Anterior cingulate cortex (tissue), 58 donors: ENCODE data around the gene KCNK7.
A peak's percentile ranks its signal among the peaks of the same experiment; 100 is the strongest.

Source experiments
- DNase-seq, 58 donors: peaks; one replicate each; lab custom pipeline; 2025; lab: John Stamatoyannopoulos, UW

Gene KCNK7

DNA sequence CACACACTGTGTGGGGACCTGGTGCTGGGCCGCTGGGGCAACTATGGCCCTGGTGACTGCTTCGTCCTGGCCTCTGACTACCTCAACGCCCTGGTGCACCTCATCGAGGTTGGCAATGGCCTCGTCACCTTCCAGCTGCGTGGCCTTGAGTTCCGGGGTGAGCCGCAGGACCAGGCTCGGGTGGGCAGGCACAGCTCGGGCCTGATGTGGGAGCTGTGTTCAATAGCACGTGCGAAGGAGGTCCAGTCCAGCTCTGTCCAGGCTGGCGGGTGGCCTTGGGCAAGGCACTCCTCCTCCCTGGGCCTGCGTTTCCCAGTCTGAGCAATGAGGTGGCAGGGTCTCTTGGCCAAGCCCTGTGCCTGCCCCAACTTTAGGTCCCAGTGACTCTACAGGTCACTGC, 34.0 kb upstream of the KCNK7 start:
- no peak for DNase-seq

DNA sequence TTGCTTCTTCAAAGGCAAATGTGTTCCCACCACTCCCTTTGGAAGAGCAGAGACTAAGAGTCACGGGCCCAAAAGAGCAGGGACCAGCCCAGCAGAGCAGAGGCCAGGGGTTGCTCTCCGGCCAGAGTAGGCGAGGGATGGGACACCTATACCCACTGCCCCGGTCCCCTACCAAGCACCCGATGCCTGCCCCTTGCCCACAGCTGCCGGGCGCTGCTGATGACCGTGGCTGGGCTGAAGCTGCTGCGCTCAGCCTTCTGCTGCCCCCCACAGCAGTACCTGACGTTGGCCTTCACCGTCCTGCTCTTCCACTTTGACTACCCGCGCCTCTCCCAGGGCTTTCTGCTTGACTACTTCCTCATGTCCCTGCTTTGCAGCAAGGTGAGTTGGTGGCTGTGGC, 31.6 kb upstream of the KCNK7 start:
- no peak for DNase-seq

- peak in 52 of 58 donors; percentile 4 to 71 (median 44) for DNase-seq
These were observed 30.2 kb upstream of the KCNK7 start for GRCh38 chr11:65625628-65626342.

DNA sequence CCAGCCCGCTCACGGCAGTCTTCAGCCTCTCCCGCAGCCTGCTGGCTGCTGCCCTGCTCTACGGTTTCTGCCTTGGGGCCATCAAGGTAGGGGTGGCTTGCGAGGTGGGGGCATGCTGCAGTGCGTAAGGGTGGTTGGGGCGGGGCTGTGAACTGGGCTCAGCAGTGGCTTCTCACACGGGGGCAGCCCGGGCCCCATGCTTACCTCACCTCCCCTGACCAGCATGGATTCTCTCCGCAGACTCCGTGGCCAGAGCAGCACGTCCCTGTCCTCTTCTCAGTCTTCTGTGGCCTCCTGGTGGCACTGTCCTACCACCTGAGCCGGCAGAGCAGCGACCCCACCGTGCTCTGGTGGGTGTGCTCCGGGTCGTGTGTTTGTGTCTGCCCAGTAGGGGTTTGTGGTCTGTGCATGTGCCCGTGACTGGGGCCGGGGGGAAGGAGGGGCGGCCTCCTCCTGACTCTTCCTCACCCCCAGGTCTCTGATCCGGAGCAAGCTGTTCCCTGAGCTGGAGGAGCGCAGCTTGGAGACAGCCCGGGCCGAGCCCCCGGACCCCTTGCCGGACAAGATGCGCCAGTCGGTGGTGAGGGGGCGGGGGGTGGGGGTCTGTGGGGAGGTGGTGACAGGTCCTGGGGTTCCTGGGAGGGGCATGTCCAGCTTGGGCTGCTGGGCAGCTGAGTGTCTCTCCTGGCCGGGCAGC, 29.5 kb upstream of the KCNK7 start:
- DNase-seq, result no peak

GRCh38 chr11:65623852-65624616, 28.4 kb upstream of the KCNK7 start:
- no peak for DNase-seq

DNA sequence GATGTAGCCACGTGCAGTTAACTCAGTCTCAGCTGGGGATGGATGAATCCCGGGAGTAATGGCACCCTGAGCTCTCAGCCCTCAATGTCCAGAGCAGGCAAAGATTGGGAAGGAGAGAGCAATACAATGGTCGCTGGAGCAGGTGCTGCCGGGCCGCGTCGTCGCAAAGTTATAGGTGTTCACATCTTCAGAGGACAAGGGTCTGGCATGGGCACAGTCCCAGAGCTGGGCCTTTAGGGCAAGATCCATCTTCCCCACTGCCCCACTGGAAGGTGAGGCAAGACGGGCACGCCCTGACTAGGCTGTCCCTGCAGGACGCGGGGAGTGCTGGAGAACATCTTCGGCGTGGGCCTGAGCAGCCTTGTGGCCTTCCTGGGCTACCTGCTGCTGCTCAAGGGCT, 27.6 kb upstream of the KCNK7 start:
- no peak for DNase-seq

GRCh38 chr11:65622011-65622410, 26.4 kb upstream of the KCNK7 start:
- no peak for DNase-seq

DNA sequence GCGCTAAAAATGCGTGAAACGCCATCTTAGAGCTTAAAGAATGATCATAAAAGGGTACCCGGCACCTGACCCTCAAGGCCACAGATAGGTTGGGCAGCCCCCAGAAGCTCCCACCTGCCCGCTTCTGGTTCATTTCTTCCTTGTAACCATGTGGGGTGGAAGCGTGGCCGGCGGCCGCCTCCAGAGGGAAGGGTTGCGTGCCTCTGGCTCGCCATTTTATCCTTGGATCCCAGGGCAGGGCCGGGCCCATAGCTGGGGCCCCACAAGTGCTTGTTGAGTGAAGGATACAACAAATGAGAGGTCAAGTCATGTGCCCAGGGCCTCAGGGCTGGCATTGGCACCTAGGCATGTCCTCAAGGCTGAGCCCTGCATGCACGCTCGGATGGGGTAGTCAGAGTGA, 25.9 kb upstream of the KCNK7 start:
- DNase-seq, result no peak

GRCh38 chr11:65620666-65621065, 25.1 kb upstream of the KCNK7 start:
- no peak for DNase-seq

- DNase-seq, result no peak
These were observed 23.8 kb upstream of the KCNK7 start for GRCh38 chr11:65619281-65619928.

GRCh38 chr11:65618763-65619162, 23.2 kb upstream of the KCNK7 start:
- no peak for DNase-seq

DNA sequence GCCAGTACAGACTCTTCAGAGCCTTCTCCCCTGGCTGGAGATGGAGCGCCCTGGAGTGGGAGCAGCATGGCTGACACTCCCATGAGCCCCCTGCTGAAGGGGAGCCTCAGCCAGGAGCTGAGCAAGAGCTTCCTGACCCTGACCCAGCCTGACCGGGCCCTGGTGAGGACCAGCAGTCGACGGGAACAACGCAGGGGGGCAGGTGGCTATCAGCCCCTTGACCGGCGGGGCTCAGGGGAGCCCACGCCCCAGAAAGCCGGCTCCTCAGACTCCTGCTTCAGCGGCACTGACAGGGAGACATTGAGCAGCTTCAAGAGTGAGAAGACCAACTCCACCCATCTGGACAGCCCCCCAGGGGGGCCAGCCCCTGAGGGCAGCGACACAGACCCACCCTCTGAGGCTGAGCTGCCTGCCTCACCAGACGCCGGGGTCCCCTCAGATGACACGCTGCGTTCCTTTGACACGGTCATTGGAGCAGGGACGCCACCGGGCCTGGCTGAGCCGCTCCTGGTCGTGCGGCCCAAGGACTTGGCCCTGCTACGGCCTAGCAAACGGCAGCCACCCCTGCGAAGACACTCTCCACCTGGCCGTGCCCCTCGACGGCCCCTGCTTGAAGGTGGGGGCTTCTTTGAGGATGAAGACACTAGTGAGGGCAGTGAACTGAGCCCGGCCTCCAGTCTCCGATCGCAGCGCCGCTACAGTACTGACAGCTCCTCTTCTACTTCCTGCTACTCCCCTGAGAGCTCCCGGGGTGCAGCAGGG, 22.6 kb upstream of the KCNK7 start:
- DNase-seq, result no peak

DNA sequence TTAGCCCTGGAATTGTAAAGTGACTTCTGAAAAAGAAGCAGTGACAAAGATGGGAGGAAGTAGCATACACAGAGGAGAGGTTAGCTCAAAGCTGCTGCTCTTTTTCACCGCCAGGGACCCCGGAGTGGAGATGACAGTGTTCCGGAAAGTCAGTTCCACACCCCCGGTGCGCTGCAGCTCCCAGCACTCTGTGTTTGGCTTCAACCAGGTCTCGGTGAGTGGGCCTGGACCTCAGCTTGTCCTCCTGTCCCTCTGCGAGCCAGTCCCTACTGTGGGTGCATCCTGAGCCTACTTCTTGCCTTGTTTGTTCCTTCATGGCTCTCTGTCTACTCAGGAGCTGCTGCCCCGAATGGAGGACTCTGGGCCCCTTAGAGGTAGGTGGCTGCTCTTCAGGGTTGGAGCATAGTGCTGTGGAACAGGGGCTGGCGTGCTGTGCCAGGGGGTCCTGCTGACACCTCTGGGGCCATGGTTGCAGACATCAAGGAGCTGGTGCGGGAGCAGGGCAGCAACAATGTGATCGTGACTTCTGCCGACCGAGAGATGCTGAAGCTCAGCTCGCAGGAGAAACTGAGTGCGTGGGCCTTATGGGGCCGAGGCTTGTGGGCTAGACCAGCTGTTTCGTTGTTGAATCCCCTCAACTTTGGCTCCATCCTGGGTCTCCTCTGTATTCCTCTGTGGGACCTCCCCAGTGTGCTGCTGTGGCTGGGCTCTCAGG, 21.7 kb upstream of the KCNK7 start:
- DNase-seq, result no peak

GRCh38 chr11:65616575-65617001, 21.0 kb upstream of the KCNK7 start:
- no peak for DNase-seq

DNA sequence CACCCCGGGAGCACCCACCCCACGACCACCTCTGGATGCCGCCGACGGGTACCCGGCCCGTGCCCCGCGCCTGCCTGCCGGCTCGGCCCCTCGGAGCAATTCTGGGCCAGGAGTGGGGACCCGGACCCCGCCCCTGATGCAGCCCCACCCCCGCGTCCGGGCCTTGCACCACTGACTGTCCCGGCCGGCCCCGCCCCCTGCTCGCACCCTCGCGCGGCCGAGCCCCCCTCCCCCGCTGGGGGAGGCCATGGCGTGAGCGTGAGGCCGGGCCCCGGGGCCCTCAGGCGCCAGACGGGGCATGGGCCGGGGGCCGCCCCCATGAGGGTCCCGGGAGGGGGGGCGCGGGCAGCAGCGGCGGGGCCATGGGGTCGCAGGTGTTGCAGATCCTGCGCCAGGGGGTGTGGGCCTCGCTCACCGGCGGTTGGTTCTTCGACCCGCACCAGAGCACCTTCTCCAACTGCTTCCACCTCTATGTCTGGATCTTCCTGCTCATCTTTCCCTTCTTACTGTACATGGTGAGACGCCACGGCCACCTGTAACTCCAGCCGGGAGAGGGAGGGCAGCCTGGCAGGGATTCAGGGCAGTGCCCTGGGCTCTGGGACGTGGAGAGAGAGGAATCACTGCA, 20.5 kb upstream of the KCNK7 start:
- peak in 2 of 58 donors; percentile 48 to 66 for DNase-seq

DNA sequence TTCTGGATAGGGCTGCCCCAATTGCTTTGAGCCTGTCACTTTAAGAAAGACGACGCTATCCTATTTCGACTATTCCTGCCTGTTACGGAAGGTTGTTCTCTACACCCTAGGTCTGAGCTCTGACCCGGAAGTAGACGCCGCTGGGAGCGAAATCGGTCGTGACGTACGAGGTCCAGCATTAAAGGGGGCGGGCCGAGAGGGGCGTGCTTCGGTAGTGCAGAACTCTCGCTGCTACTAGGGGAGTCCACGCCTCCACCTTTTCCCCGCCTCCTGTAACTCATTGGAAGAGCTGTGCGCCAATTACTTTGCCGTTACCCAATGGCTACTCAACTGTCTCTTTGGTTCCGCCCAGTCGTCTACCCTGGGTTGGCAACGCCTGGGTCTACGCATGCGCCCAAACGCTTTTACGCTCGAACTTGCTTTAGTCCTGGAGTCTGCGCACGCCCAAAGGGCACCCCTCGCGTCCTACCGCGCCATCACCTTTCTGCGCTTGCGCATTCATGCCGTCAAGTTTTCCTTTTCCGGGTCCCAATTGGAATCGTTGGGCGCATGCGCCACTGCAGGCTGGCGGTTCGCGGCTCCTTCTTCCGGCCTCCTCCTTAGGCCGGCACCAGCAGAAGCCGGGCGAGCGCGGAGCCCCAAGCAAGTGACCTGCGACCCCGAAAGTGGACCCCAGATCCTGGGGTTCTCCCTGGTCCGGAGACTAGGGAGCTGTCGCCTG, 19.8 kb upstream of the KCNK7 start, which contains the start of gene PCNX3:
PCNX3 (plus strand) TSS at position 548 of the 721 bp plus-strand sequence. CDS start 536 bp downstream, outside the sequence.
- DNase-seq, result peak; percentile 99 to 100 (median 100)

- peak in 10 of 58 donors; percentile 11 to 63 (median 40) for DNase-seq
These were observed 17.7 kb upstream of the KCNK7 start for GRCh38 chr11:65613091-65613928.
